ENCODE data around the gene TMEM132C. TPM values are rescaled to one million over a fixed set of nuclear protein-coding genes. Genes with fewer than 3 reads are reported as not detected.

Gene TMEM132C
- total and polyA plus RNA-seq, 2 of the 4 experiments (the other 2 are of a cell fraction) = not detected

DNA sequence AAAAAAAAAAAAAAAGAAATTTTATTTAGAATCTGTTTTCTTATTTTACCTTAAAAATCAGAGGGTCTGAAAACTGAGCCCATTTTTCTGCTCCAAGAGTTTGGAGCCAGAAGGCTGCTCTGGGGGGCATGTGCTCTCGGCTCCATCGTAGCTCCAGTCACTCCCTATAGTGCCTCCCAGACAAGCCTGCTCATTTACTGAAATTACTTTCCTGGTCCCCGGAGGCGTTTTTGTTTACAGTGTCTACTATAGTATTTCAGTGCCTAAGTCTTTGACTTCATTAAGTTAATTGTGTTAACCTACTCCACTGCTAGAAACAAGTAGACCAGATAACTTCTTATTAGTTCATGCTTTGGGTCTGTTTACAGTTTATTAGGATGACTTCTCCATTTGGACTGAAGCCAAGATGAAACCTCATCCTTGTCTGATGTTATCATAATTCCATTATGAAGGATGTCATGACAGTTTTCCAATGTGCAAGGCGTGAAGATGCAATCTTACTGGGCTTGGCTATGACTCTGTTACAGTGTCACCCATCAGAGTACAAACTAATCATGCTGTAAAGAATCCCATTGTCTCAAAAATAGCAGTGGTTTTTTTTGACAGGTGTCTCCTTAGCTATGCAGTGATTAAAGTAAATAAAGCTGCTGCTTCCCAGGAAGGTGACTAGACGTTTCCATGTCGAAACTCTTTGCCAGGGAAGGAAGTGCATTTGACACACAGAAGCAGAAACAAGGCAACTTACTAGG is 182.3 kb downstream of the TMEM132C start:
- Histone ChIP-seq H4K8ac (ENCODE audit: low read depth in 2 of 2, low read length in 2 of 2) (no peak overlapping the region), H3K36me3 (ENCODE audit: control insufficient read depth, insufficient read depth, low read length) (no peaks in the 10 kb centered on the region), H2BK5ac (ENCODE audit: low read depth, low read length, poor library complexity, severe bottlenecking) (no peak overlapping the region), H3K4ac (ENCODE audit: low read depth, low read length) (no peak overlapping the region), H4K91ac (ENCODE audit: insufficient read depth, low read depth, low read length) (no peak overlapping the region), H3K27me3 (ENCODE audit: control insufficient read depth, insufficient read depth, low read length) (no peaks in the 10 kb centered on the region), H3K9ac (ENCODE audit: low read depth, low read length) (no peak overlapping the region), H3K9me3 (ENCODE audit: control insufficient read depth, insufficient read depth, low read length) (peaks cover 31% of the 10 kb centered on the region), H3K4me3 (ENCODE audit: insufficient read depth, low read depth, low read length) (no peak overlapping the region), H3K4me1 (ENCODE audit: control insufficient read depth, insufficient read depth, low read length) (no peaks in the 10 kb centered on the region), H2AK9ac (replicated peaks; ENCODE audit: low read depth, low read length, poor library complexity) (no peak overlapping the region), H2BK15ac (ENCODE audit: low read depth, low read length) (no peak overlapping the region), H3K23ac (ENCODE audit: low read depth, low read length) (no peak overlapping the region), H2AFZ (replicated peaks; ENCODE audit: low read length, poor library complexity) (no peak overlapping the region), H3K79me1 (ENCODE audit: low read depth in 1 of 2, low read length in 2 of 2) (no peaks in the 10 kb centered on the region), H2BK20ac (ENCODE audit: low read depth, low read length) (no peak overlapping the region), H4K5ac (ENCODE audit: low read depth, low read length) (no peak overlapping the region), H4K20me1 (ENCODE audit: insufficient read depth, low read length) (no peaks in the 10 kb centered on the region), H2BK120ac (ENCODE audit: low read depth, low read length) (no peak overlapping the region), H2AK5ac (ENCODE audit: low read depth, low read length) (no peak overlapping the region), H3K9me1 (ENCODE audit: insufficient read depth, low read length) (no peaks in the 10 kb centered on the region), H3K56ac (ENCODE audit: extremely low read depth, insufficient read depth, low read length) (no peak overlapping the region), H3K4me2 (ENCODE audit: low read depth, low read length) (no peak overlapping the region), H3K14ac (replicated peaks; ENCODE audit: low read depth, low read length) (no peak overlapping the region), H3K18ac (ENCODE audit: low read depth, low read length) (no peak overlapping the region), H3K27ac (ENCODE audit: insufficient read depth, low read length) (no peak overlapping the region)
- POLR2A ChIA-PET (ENCODE audit: unreplicated experiment) = no interaction called here
- intact Hi-C loops (cut with micrococcal nuclease) = no loop called here
- in situ Hi-C loops (cut with MboI; ENCODE audit: low sequenced_read_pairs) = no loop called here
- dilution Hi-C loops (cut with HindIII; ENCODE audit: low sequenced_read_pairs, unreplicated experiment) = no loop called here
- no peak for ATAC-seq (ENCODE audit: low read depth)
- CTCF ChIA-PET = no interaction called here
- WGBS, 2 experiments (ENCODE audit: extremely low coverage in 2 of 2, insufficient read length in 1 of 2) = no CpG with 5 or more reads among the region's 7 CpGs
- no TSS peak for BruUV-seq (replicated peaks)
- TF ChIP-seq FOS (IDR thresholded peaks at IDR 0.05; ENCODE audit: low read depth, low read length) (no peak), NFE2L2 (IDR thresholded peaks at IDR 0.05; ENCODE audit: low read depth, low read length) (no peak), MAFK (IDR thresholded peaks at IDR 0.05; ENCODE audit: low read depth, low read length) (no peak), RFX5 (IDR thresholded peaks at IDR 0.05; ENCODE audit: low read depth, low read length) (no peak), CEBPB (IDR thresholded peaks at IDR 0.05; ENCODE audit: low read depth, low read length) (no peak), POLR2A (IDR thresholded peaks at IDR 0.05; ENCODE audit: low read depth, low read length) (no peak), BHLHE40 (IDR thresholded peaks at IDR 0.05; ENCODE audit: low read depth, low read length) (no peak), RCOR1 (IDR thresholded peaks at IDR 0.05; ENCODE audit: insufficient replicate concordance, low read length) (no peak), CHD1 (IDR thresholded peaks at IDR 0.05; ENCODE audit: low read depth, low read length) (no peak), MXI1 (IDR thresholded peaks at IDR 0.05; ENCODE audit: borderline replicate concordance, low read depth, low read length) (no peak), SMC3 (IDR thresholded peaks at IDR 0.05; ENCODE audit: low read depth, low read length) (no peak), RAD21 (IDR thresholded peaks at IDR 0.05; ENCODE audit: low read length) (no peak), MAZ (IDR thresholded peaks at IDR 0.05; ENCODE audit: borderline replicate concordance, low read depth, low read length) (no peak)
- TF ChIP-seq, protein P1, sequence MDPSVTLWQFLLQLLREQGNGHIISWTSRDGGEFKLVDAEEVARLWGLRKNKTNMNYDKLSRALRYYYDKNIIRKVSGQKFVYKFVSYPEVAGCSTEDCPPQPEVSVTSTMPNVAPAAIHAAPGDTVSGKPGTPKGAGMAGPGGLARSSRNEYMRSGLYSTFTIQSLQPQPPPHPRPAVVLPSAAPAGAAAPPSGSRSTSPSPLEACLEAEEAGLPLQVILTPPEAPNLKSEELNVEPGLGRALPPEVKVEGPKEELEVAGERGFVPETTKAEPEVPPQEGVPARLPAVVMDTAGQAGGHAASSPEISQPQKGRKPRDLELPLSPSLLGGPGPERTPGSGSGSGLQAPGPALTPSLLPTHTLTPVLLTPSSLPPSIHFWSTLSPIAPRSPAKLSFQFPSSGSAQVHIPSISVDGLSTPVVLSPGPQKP (IDR thresholded peaks at IDR 0.05; ENCODE audit: borderline replicate concordance, low read depth, low read length) = no peak
- TF ChIP-seq, protein P2, sequence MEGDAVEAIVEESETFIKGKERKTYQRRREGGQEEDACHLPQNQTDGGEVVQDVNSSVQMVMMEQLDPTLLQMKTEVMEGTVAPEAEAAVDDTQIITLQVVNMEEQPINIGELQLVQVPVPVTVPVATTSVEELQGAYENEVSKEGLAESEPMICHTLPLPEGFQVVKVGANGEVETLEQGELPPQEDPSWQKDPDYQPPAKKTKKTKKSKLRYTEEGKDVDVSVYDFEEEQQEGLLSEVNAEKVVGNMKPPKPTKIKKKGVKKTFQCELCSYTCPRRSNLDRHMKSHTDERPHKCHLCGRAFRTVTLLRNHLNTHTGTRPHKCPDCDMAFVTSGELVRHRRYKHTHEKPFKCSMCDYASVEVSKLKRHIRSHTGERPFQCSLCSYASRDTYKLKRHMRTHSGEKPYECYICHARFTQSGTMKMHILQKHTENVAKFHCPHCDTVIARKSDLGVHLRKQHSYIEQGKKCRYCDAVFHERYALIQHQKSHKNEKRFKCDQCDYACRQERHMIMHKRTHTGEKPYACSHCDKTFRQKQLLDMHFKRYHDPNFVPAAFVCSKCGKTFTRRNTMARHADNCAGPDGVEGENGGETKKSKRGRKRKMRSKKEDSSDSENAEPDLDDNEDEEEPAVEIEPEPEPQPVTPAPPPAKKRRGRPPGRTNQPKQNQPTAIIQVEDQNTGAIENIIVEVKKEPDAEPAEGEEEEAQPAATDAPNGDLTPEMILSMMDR (conservative IDR thresholded peaks at IDR 0.05; ENCODE audit: low read depth, low read length) = no peak
- TF ChIP-seq, protein P3, sequence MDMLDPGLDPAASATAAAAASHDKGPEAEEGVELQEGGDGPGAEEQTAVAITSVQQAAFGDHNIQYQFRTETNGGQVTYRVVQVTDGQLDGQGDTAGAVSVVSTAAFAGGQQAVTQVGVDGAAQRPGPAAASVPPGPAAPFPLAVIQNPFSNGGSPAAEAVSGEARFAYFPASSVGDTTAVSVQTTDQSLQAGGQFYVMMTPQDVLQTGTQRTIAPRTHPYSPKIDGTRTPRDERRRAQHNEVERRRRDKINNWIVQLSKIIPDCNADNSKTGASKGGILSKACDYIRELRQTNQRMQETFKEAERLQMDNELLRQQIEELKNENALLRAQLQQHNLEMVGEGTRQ (IDR thresholded peaks at IDR 0.05; ENCODE audit: low read depth, low read length) = no peak
- DNase-seq = no peak

All from IMR-90 (cell line).